Measurements from ENCODE around the gene SLC17A7. TPM values are rescaled to one million over a fixed set of nuclear protein-coding genes. Genes with fewer than 3 reads are reported as not detected.
A peak's percentile ranks its signal among the peaks of the same experiment; 100 is the strongest.

Gene SLC17A7
- total and polyA plus RNA-seq, 9 of the 15 experiments (the other 6 are each of a cell fraction or from before 2014, with no cell fraction given) = 1.1 to 15.7 (median 2.4) TPM

- Histone ChIP-seq H3K27me3 (ENCODE audit: control insufficient read depth in 2 of 2, insufficient read depth in 2 of 2, low read length in 2 of 2) (no peaks in the 10 kb centered on the region), H4K20me1 (replicated peaks; ENCODE audit: control insufficient read depth, insufficient read depth, low read length) (peaks cover 30% of the 10 kb centered on the region), H3K9me1 (ENCODE audit: control insufficient read depth, insufficient read depth, low read length) (peaks cover 3% of the 10 kb centered on the region), H2AFZ (ENCODE audit: low read depth, low read length) (peak within 1 kb of the TSS; percentile 96), H3K27ac (ENCODE audit: extremely low read depth, low read depth, low read length) (peak within 1 kb of the TSS; percentile 99), H3K4me1 (replicated peaks in 1 of 2; ENCODE audit: control insufficient read depth in 2 of 2, insufficient read depth in 2 of 2, low read length in 2 of 2) (peaks cover 19 to 30% of the 10 kb centered on the region in 2 experiments; a peak in 3 of 5 replicates), H3K9me3 (replicated peaks; ENCODE audit: control insufficient read depth, insufficient read depth, low read depth, low read length) (no peaks in the 10 kb centered on the region), H3K36me3 (ENCODE audit: control insufficient read depth, insufficient read depth, low read length) (peaks cover 50% of the 10 kb centered on the region), H3K9ac (ENCODE audit: insufficient read depth in 1 of 2, low read depth in 2 of 2, low read length in 2 of 2) (peak within 1 kb of the TSS; percentile 97 to 100), H3K4me3 (peak within 1 kb of the TSS; percentile 100), H3K4me2 (ENCODE audit: insufficient read depth, low read length) (peak within 1 kb of the TSS; percentile 95), H3K79me2 (ENCODE audit: control insufficient read depth, insufficient read depth, low read length) (peaks cover 46% of the 10 kb centered on the region)
- intact Hi-C loops (cut with micrococcal nuclease) (no loop called here), in situ Hi-C loops (cut with MboI) (no loop called here)
- POLR2A ChIA-PET = interaction anchor here (0.6 to 3.0 kb wide), 15 partner anchors 8 to 994 kb away, joined by 3 to 16 read pairs (median 4); partner anchors contain the start of genes PIH1D1, PRMT1 and RPS11
- TSS peak; percentile 59 for BruUV-seq (replicated peaks)
- FAIRE-seq (peak; percentile 95), ATAC-seq (peak; percentile 92), DNase-seq (ENCODE audit: extremely low read depth in 1 of 4, low spot score in 3 of 4) (peak; percentile 91 to 100 (median 96))
- CTCF ChIA-PET (ENCODE audit: low intra/inter-chr PET ratio) = interaction anchor here (0.6 kb wide), 1 partner anchor 378 kb away, joined by 3 read pairs; no protein-coding TSS in a partner anchor
- WGBS (ENCODE audit: insufficient coverage, low coverage, missing lambda C conversion rate) = 2% methylated on average over 56 of the region's 57 CpGs
- TF ChIP-seq RNF2 (IDR thresholded peaks at IDR 0.05) (peak; percentile 56; the same call in 1 of the 2 replicates), RBM39 (optimal IDR thresholded peaks at IDR 0.05; ENCODE audit: low read depth, low read length) (peak; percentile 95), YBX1 (IDR thresholded peaks at IDR 0.05) (no peak), BCL6 (CRISPR knock-in tag; IDR thresholded peaks at IDR 0.05) (no peak), PBX2 (CRISPR knock-in tag; IDR thresholded peaks at IDR 0.05; ENCODE audit: low read depth) (no peak), PBX2 (tag; conservative IDR thresholded peaks at IDR 0.05; ENCODE audit: low read depth) (no peak), ZNF511 (CRISPR knock-in tag; IDR thresholded peaks at IDR 0.05) (peak; percentile 58; the same call in 1 of the 2 replicates), ZNF57 (CRISPR knock-in tag; IDR thresholded peaks at IDR 0.05) (no peak), ETV1 (tag; conservative IDR thresholded peaks at IDR 0.05; ENCODE audit: low read depth) (peak; percentile 43; the same call in 1 of the 2 replicates), ZNF143 (CRISPR knock-in tag; IDR thresholded peaks at IDR 0.05) (no peak; the same call in 1 of the 2 replicates), ZFPM2 (CRISPR knock-in tag; IDR thresholded peaks at IDR 0.05) (no peak), ZNF444 (CRISPR knock-in tag; IDR thresholded peaks at IDR 0.05) (no peak), TBL1XR1 (IDR thresholded peaks at IDR 0.05; ENCODE audit: low read length in 2 of 2) (peak in 1 of 2 experiments; percentile 75; a peak in 2 of 4 replicates), SP1 (CRISPR knock-in tag; IDR thresholded peaks at IDR 0.05) (peak; percentile 92), LEF1 (IDR thresholded peaks at IDR 0.05) (no peak), HBP1 (CRISPR knock-in tag; IDR thresholded peaks at IDR 0.05) (no peak)
Measured at GRCh38 chr19:49487277-49488045, 46.1 kb upstream of the SLC17A7 start, which contains the start of gene RPL13A. Gene RPL13A (plus strand): TSS chr19:49487608. CDS start chr19:49487630, 22 bp downstream.
